ENCODE measurements around the gene TMPRSS11B. TPM values are rescaled to one million over a fixed set of nuclear protein-coding genes. Genes with fewer than 3 reads are reported as not detected.
"Not testable (repeated sequence)": the region's sequence is repeated elsewhere in the genome, so short reads cannot be mapped to it uniquely, and the experiment has no call there.

The TMPRSS11B gene
- total RNA-seq (ENCODE audit: low replicate concordance) = not detected in 2 replicates

GRCh38 chr4:68245594-68245993 lies at the start of gene TMPRSS11B:
Gene TMPRSS11B, minus strand, starts transcription at chr4:68245694. Its CDS starts 136 bp downstream, at chr4:68245558.
- H3K4me3 ChIP-seq (ENCODE audit: low read depth, low read length) = no peak within 1 kb of the TSS
- DNase-seq (ENCODE audit: low read depth) = no peak
- no peak for TF ChIP-seq CTCF (IDR thresholded peaks at IDR 0.05; ENCODE audit: insufficient read depth, low read length)

GRCh38 chr4:68291256-68291655 lies 45.8 kb upstream of the TMPRSS11B start:
- no peak for TF ChIP-seq CTCF (IDR thresholded peaks at IDR 0.05; ENCODE audit: insufficient read depth, low read length)
- DNase-seq (ENCODE audit: low read depth) = no peak
- no peak overlapping the region for H3K4me3 ChIP-seq (ENCODE audit: low read depth, low read length)

GRCh38 chr4:68288393-68288740 lies 42.9 kb upstream of the TMPRSS11B start:
- TF ChIP-seq CTCF (IDR thresholded peaks at IDR 0.05; ENCODE audit: insufficient read depth, low read length) = no peak
- H3K4me3 ChIP-seq (ENCODE audit: low read depth, low read length) = no peak overlapping the region
- no peak for DNase-seq (ENCODE audit: low read depth)

- no peak for TF ChIP-seq CTCF (IDR thresholded peaks at IDR 0.05; ENCODE audit: insufficient read depth, low read length)
- H3K4me3 ChIP-seq (ENCODE audit: low read depth, low read length) = no peak overlapping the region
- no peak for DNase-seq (ENCODE audit: low read depth)
These were observed 42.4 kb upstream of the TMPRSS11B start for GRCh38 chr4:68287704-68288392.

- no peak overlapping the region for H3K4me3 ChIP-seq (ENCODE audit: low read depth, low read length)
- TF ChIP-seq CTCF (IDR thresholded peaks at IDR 0.05; ENCODE audit: insufficient read depth, low read length) = no peak
- no peak for DNase-seq (ENCODE audit: low read depth)
These were observed 38.2 kb upstream of the TMPRSS11B start for GRCh38 chr4:68283714-68284113.

GRCh38 chr4:68283095-68283494 lies 37.6 kb upstream of the TMPRSS11B start:
- DNase-seq (ENCODE audit: low read depth) = no peak
- no peak for TF ChIP-seq CTCF (IDR thresholded peaks at IDR 0.05; ENCODE audit: insufficient read depth, low read length)
- H3K4me3 ChIP-seq (ENCODE audit: low read depth, low read length) = no peak overlapping the region

- not testable (repeated sequence) for DNase-seq (ENCODE audit: low read depth); H3K4me3 ChIP-seq (ENCODE audit: low read depth, low read length)
These were observed 36.6 kb upstream of the TMPRSS11B start for GRCh38 chr4:68281796-68282740.
